Muscle layer of colon (tissue), 2 donors: ENCODE data around the gene DMD.
A peak's percentile ranks its signal among the peaks of the same experiment; 100 is the strongest.

ENCODE experiments used
- H3K27ac ChIP-seq: one replicate; pipeline ENCODE4 v1.7.0; 2013; ENCODE audit warnings: low read depth, mild to moderate bottlenecking, low read length, moderate library complexity
- H3K27me3 ChIP-seq, 2 donors: one replicate each; pipeline ENCODE4 v1.7.0; 2013; ENCODE audit warnings: low read length in 2 of 2, mild to moderate bottlenecking in 2 of 2; ENCODE audit not compliant: insufficient read depth in 2 of 2, control insufficient read depth in 1 of 2
- H3K36me3 ChIP-seq: one replicate; pipeline ENCODE4 v1.7.0; 2013; ENCODE audit warnings: mild to moderate bottlenecking, low read length; ENCODE audit not compliant: insufficient read depth
- H3K4me1 ChIP-seq: one replicate; pipeline ENCODE4 v1.7.0; 2013; ENCODE audit warnings: mild to moderate bottlenecking, low read length; ENCODE audit not compliant: insufficient read depth
- H3K4me3 ChIP-seq, 2 donors: one replicate each; pipeline ENCODE4 v1.7.0; 2013; ENCODE audit warnings: low read length in 2 of 2, low read depth in 1 of 2, mild to moderate bottlenecking in 1 of 2, moderate library complexity in 1 of 2
- H3K9ac ChIP-seq: one replicate; pipeline ENCODE4 v1.7.0; 2013; ENCODE audit warnings: low read length
- H3K9me3 ChIP-seq: one replicate; pipeline ENCODE4 v1.7.0; 2013; ENCODE audit warnings: mild to moderate bottlenecking, low read length
- donor health status: abdominal sarcoma.
- donor health status: Adenocarcinoma of cecum.

The DMD gene

GRCh38 chrX:33032700-33033099, 178.6 kb downstream of the DMD start:
- Histone ChIP-seq H3K9me3 (no peaks in the 10 kb centered on the region), H3K4me1 (peaks cover 10% of the 10 kb centered on the region), H3K27ac (peak overlapping the region; percentile 66), H3K36me3 (no peaks in the 10 kb centered on the region), H3K9ac (no peak overlapping the region), H3K4me3 (peak overlapping the region in 1 of 2 donors; percentile 31), H3K27me3 (no peaks in the 10 kb centered on the region)

GRCh38 chrX:33014949-33015348, 196.4 kb downstream of the DMD start:
- no peak overlapping the region for H3K4me3 ChIP-seq
- H3K36me3 ChIP-seq: no peaks in the 10 kb centered on the region
- H3K9ac ChIP-seq: no peak overlapping the region
- H3K9me3 ChIP-seq: no peaks in the 10 kb centered on the region
- H3K4me1 ChIP-seq: no peaks in the 10 kb centered on the region
- H3K27ac ChIP-seq: no peak overlapping the region
- H3K27me3 ChIP-seq: no peaks in the 10 kb centered on the region

- H3K27me3 ChIP-seq: no peaks in the 10 kb centered on the region
- no peak overlapping the region for H3K9ac ChIP-seq
- H3K27ac ChIP-seq: no peak overlapping the region
- no peaks in the 10 kb centered on the region for H3K36me3 ChIP-seq
- H3K4me3 ChIP-seq: no peak overlapping the region
- no peaks in the 10 kb centered on the region for H3K4me1 ChIP-seq
- no peaks in the 10 kb centered on the region for H3K9me3 ChIP-seq
Measured at GRCh38 chrX:33014086-33014485, 197.3 kb downstream of the DMD start.

- no peaks in the 10 kb centered on the region for H3K27me3 ChIP-seq
- no peak overlapping the region for H3K27ac ChIP-seq
- no peaks in the 10 kb centered on the region for H3K4me1 ChIP-seq
- no peak overlapping the region for H3K4me3 ChIP-seq
- no peaks in the 10 kb centered on the region for H3K36me3 ChIP-seq
- no peaks in the 10 kb centered on the region for H3K9me3 ChIP-seq
- H3K9ac ChIP-seq: no peak overlapping the region
Measured at GRCh38 chrX:33001107-33001506, 210.2 kb downstream of the DMD start.

GRCh38 chrX:32998776-32999175, 212.6 kb downstream of the DMD start:
- Histone ChIP-seq H3K9me3 (no peaks in the 10 kb centered on the region), H3K9ac (no peak overlapping the region), H3K4me3 (no peak overlapping the region), H3K27ac (no peak overlapping the region), H3K4me1 (no peaks in the 10 kb centered on the region), H3K27me3 (no peaks in the 10 kb centered on the region), H3K36me3 (no peaks in the 10 kb centered on the region)

- no peaks in the 10 kb centered on the region for H3K36me3 ChIP-seq
- H3K9me3 ChIP-seq: no peaks in the 10 kb centered on the region
- H3K27ac ChIP-seq: no peak overlapping the region
- no peaks in the 10 kb centered on the region for H3K4me1 ChIP-seq
- no peak overlapping the region for H3K4me3 ChIP-seq
- no peak overlapping the region for H3K9ac ChIP-seq
- H3K27me3 ChIP-seq: no peaks in the 10 kb centered on the region
Measured at GRCh38 chrX:32995427-32995826, 215.9 kb downstream of the DMD start.

GRCh38 chrX:32987142-32987541, 224.2 kb downstream of the DMD start:
- Histone ChIP-seq H3K27me3 (no peaks in the 10 kb centered on the region), H3K9ac (no peak overlapping the region), H3K4me1 (peaks cover 8% of the 10 kb centered on the region), H3K36me3 (no peaks in the 10 kb centered on the region), H3K27ac (no peak overlapping the region), H3K9me3 (no peaks in the 10 kb centered on the region), H3K4me3 (no peak overlapping the region)

- Histone ChIP-seq H3K9me3 (no peaks in the 10 kb centered on the region), H3K27ac (no peak overlapping the region), H3K36me3 (no peaks in the 10 kb centered on the region), H3K4me1 (peaks cover 8% of the 10 kb centered on the region), H3K9ac (no peak overlapping the region), H3K27me3 (no peaks in the 10 kb centered on the region), H3K4me3 (no peak overlapping the region)
Measured at GRCh38 chrX:32985544-32985943, 225.8 kb downstream of the DMD start.

- Histone ChIP-seq H3K4me1 (no peaks in the 10 kb centered on the region), H3K9ac (no peak overlapping the region), H3K27ac (no peak overlapping the region), H3K36me3 (no peaks in the 10 kb centered on the region), H3K4me3 (no peak overlapping the region), H3K27me3 (no peaks in the 10 kb centered on the region), H3K9me3 (no peaks in the 10 kb centered on the region)
Measured at GRCh38 chrX:32966821-32967355, 244.5 kb downstream of the DMD start.

GRCh38 chrX:32954125-32954524, 257.2 kb downstream of the DMD start:
- H3K4me1 ChIP-seq: no peaks in the 10 kb centered on the region
- H3K36me3 ChIP-seq: no peaks in the 10 kb centered on the region
- no peaks in the 10 kb centered on the region for H3K27me3 ChIP-seq

GRCh38 chrX:32948130-32948529, 263.2 kb downstream of the DMD start:
- no peaks in the 10 kb centered on the region for H3K4me1 ChIP-seq
- no peak overlapping the region for H3K9ac ChIP-seq
- H3K27me3 ChIP-seq: no peaks in the 10 kb centered on the region
- no peak overlapping the region for H3K4me3 ChIP-seq
- H3K27ac ChIP-seq: no peak overlapping the region
- no peaks in the 10 kb centered on the region for H3K9me3 ChIP-seq
- H3K36me3 ChIP-seq: no peaks in the 10 kb centered on the region

More at GRCh38 chrX:32954125-32954524, 257.2 kb downstream of the DMD start:
- no peak overlapping the region for H3K9ac ChIP-seq
- H3K4me3 ChIP-seq: no peak overlapping the region
- no peak overlapping the region for H3K27ac ChIP-seq
- no peaks in the 10 kb centered on the region for H3K9me3 ChIP-seq

- Histone ChIP-seq H3K4me1 (no peaks in the 10 kb centered on the region), H3K27ac (no peak overlapping the region), H3K27me3 (no peaks in the 10 kb centered on the region), H3K36me3 (no peaks in the 10 kb centered on the region), H3K9me3 (no peaks in the 10 kb centered on the region), H3K9ac (no peak overlapping the region), H3K4me3 (no peak overlapping the region)
Measured at GRCh38 chrX:32937043-32937442, 274.3 kb downstream of the DMD start.
